HepG2 (cell line): ENCODE measurements around the gene TSTD1. TPM values are rescaled to one million over a fixed set of nuclear protein-coding genes. Genes with fewer than 3 reads are reported as not detected.

ENCODE experiments used
- FOXA3 ChIP-seq: IDR thresholded peaks from 2 replicates; pipeline ENCODE4 v1.6.1; 2016; ENCODE audit warnings: missing genetic modification reagents, missing compliant biosample characterization
- HDAC6 ChIP-seq: fragments of 200-600 bp; sonication (generic); IDR thresholded peaks from 2 replicates; pipeline ENCODE4 v1.7.0; 2017; ENCODE audit warnings: mild to moderate bottlenecking, antibody characterized with exemption, low read length, low read depth
- JUND ChIP-seq: sonication (generic); formaldehyde crosslinking; IDR thresholded peaks from 2 replicates; pipeline ENCODE4 v1.8.0; 2022; ENCODE audit warnings: mild to moderate bottlenecking, missing genetic modification reagents
- KDM2A ChIP-seq: sonication (generic); formaldehyde crosslinking; IDR thresholded peaks from 2 replicates; pipeline ENCODE4 v1.4.0; 2020; ENCODE audit warnings: low read depth, missing genetic modification reagents, borderline replicate concordance
- NFYC ChIP-seq: IDR thresholded peaks from 2 replicates; pipeline ENCODE4 v1.6.1; 2016; ENCODE audit warnings: missing genetic modification reagents, missing compliant biosample characterization
- SMARCE1 ChIP-seq: fragments of 450-650 bp; IDR thresholded peaks from 2 replicates; pipeline ENCODE4 v1.6.1; 2017; ENCODE audit warnings: borderline replicate concordance
- TEAD3 ChIP-seq: optimal IDR thresholded peaks from 2 replicates; pipeline ENCODE3; 2016; ENCODE audit warnings: borderline replicate concordance
- U2AF2 ChIP-seq: fragments of 200-400 bp; formaldehyde crosslinking; IDR thresholded peaks from 2 replicates; pipeline ENCODE4 v1.6.1; 2017; ENCODE audit warnings: low read depth, mild to moderate bottlenecking, low read length
- ZNF251 ChIP-seq: sonication (generic); formaldehyde crosslinking; IDR thresholded peaks from 2 replicates; pipeline ENCODE4 v1.9.0; 2021; ENCODE audit warnings: mild to moderate bottlenecking, missing genetic modification reagents
- polyA plus RNA-seq, 8 experiments: library from polyadenylated mRNA; depleted of rRNA in 3 of 8; stranded (reverse) in 7 of 8; unstranded in 1 of 8; fragments of >200 nt; fragmentation: Illumina TruSeq in 4 of 8; extraction: Trizol in 4 of 8; gene quantifications; 2 replicates each; pipeline versions ENCODE4 v1.2.1 to v1.2.3, GENCODE V29; 2011 to 2016; ENCODE audit warnings: low read depth in 4 of 8, missing spikeins in 1 of 8, mixed read lengths in 1 of 8; ENCODE audit not compliant: insufficient read depth in 1 of 8
- total RNA-seq, 5 experiments: library from RNA; depleted of rRNA; stranded (reverse); fragments of >200 nt; fragmentation: Illumina TruSeq; extraction: Trizol; gene quantifications; 2 replicates each; pipeline ENCODE4 v1.2.3, GENCODE V29; 2016; ENCODE audit warnings: low read depth in 1 of 5
- TF ChIP-seq, protein P1 (sequence below): sonication (generic); formaldehyde crosslinking; IDR thresholded peaks from 2 replicates; pipeline ENCODE4 v1.4.0; 2020; ENCODE audit warnings: missing genetic modification reagents, borderline replicate concordance
- TF ChIP-seq, protein P2 (sequence below): sonication (generic); formaldehyde crosslinking; IDR thresholded peaks from 2 replicates; pipeline ENCODE4 v1.4.0; 2020; ENCODE audit warnings: missing genetic modification reagents
- TF ChIP-seq, protein P3 (sequence below): sonication (generic); formaldehyde crosslinking; IDR thresholded peaks from 2 replicates; pipeline ENCODE4 v1.8.0; 2022; ENCODE audit warnings: mild to moderate bottlenecking, missing genetic modification reagents; ENCODE audit not compliant: insufficient replicate concordance
- TF ChIP-seq, protein P4 (sequence below): sonication (generic); formaldehyde crosslinking; IDR thresholded peaks from 2 replicates; pipeline ENCODE4 v1.4.0; 2020; ENCODE audit warnings: missing genetic modification reagents; ENCODE audit errors: not compliant biosample characterization

TSTD1 gene
- total and polyA plus RNA-seq, 2 of the 13 experiments (the other 11 are each of a cell fraction or from before 2014, with no cell fraction given) = 0.15 to 0.31 TPM

DNA sequence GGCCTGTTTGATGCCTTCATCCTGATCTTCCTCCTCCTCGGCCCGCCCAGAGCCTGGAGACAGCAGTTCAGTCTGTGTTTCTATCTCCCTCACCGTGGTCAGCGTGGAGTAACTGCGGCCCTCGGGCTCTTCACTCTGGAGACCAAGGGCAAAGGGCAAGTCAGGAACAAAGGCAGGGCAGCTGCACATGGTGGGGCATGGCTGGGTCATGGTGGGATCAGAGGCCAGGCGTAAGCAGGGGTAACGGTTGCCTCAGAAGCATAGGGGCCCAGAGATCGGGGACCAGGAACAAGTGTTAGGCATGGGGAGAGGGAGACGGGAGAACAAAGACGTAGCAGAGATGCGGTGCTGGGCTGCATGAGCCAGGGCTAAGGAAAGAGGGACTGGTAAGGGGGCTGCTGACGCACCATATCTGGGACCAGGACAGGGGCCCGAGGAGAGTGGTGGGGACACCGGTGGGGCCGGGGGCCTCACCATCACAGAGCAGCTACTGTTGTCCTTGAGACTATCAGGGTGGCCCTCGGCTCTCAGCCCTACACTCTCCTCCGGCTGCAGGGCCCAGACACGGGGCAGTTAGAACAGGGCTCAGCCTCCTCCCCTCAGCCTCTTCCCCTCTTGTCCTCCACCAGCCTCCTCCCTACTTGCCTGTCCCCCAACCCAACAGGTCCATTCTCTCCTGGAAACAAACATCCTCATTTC is 34.1 kb upstream of the TSTD1 start (continued):
- TF ChIP-seq HDAC6 (no peak), U2AF2 (no peak), JUND (CRISPR knock-in tag) (no peak), FOXA3 (CRISPR knock-in tag) (no peak), TEAD3 (no peak), KDM2A (no peak), ZNF251 (no peak), SMARCE1 (no peak), NFYC (CRISPR knock-in tag) (no peak)
- TF ChIP-seq, protein P1, sequence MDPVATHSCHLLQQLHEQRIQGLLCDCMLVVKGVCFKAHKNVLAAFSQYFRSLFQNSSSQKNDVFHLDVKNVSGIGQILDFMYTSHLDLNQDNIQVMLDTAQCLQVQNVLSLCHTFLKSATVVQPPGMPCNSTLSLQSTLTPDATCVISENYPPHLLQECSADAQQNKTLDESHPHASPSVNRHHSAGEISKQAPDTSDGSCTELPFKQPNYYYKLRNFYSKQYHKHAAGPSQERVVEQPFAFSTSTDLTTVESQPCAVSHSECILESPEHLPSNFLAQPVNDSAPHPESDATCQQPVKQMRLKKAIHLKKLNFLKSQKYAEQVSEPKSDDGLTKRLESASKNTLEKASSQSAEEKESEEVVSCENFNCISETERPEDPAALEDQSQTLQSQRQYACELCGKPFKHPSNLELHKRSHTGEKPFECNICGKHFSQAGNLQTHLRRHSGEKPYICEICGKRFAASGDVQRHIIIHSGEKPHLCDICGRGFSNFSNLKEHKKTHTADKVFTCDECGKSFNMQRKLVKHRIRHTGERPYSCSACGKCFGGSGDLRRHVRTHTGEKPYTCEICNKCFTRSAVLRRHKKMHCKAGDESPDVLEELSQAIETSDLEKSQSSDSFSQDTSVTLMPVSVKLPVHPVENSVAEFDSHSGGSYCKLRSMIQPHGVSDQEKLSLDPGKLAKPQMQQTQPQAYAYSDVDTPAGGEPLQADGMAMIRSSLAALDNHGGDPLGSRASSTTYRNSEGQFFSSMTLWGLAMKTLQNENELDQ (CRISPR knock-in tag) = no peak
- TF ChIP-seq, protein P2, sequence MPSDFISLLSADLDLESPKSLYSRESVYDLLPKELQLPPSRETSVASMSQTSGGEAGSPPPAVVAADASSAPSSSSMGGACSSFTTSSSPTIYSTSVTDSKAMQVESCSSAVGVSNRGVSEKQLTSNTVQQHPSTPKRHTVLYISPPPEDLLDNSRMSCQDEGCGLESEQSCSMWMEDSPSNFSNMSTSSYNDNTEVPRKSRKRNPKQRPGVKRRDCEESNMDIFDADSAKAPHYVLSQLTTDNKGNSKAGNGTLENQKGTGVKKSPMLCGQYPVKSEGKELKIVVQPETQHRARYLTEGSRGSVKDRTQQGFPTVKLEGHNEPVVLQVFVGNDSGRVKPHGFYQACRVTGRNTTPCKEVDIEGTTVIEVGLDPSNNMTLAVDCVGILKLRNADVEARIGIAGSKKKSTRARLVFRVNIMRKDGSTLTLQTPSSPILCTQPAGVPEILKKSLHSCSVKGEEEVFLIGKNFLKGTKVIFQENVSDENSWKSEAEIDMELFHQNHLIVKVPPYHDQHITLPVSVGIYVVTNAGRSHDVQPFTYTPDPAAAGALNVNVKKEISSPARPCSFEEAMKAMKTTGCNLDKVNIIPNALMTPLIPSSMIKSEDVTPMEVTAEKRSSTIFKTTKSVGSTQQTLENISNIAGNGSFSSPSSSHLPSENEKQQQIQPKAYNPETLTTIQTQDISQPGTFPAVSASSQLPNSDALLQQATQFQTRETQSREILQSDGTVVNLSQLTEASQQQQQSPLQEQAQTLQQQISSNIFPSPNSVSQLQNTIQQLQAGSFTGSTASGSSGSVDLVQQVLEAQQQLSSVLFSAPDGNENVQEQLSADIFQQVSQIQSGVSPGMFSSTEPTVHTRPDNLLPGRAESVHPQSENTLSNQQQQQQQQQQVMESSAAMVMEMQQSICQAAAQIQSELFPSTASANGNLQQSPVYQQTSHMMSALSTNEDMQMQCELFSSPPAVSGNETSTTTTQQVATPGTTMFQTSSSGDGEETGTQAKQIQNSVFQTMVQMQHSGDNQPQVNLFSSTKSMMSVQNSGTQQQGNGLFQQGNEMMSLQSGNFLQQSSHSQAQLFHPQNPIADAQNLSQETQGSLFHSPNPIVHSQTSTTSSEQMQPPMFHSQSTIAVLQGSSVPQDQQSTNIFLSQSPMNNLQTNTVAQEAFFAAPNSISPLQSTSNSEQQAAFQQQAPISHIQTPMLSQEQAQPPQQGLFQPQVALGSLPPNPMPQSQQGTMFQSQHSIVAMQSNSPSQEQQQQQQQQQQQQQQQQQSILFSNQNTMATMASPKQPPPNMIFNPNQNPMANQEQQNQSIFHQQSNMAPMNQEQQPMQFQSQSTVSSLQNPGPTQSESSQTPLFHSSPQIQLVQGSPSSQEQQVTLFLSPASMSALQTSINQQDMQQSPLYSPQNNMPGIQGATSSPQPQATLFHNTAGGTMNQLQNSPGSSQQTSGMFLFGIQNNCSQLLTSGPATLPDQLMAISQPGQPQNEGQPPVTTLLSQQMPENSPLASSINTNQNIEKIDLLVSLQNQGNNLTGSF (CRISPR knock-in tag) = no peak
- TF ChIP-seq, protein P3, sequence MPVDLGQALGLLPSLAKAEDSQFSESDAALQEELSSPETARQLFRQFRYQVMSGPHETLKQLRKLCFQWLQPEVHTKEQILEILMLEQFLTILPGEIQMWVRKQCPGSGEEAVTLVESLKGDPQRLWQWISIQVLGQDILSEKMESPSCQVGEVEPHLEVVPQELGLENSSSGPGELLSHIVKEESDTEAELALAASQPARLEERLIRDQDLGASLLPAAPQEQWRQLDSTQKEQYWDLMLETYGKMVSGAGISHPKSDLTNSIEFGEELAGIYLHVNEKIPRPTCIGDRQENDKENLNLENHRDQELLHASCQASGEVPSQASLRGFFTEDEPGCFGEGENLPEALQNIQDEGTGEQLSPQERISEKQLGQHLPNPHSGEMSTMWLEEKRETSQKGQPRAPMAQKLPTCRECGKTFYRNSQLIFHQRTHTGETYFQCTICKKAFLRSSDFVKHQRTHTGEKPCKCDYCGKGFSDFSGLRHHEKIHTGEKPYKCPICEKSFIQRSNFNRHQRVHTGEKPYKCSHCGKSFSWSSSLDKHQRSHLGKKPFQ = no peak
- TF ChIP-seq, protein P4, sequence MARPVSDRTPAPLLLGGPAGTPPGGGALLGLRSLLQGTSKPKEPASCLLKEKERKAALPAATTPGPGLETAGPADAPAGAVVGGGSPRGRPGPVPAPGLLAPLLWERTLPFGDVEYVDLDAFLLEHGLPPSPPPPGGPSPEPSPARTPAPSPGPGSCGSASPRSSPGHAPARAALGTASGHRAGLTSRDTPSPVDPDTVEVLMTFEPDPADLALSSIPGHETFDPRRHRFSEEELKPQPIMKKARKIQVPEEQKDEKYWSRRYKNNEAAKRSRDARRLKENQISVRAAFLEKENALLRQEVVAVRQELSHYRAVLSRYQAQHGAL (CRISPR knock-in tag) = no peak
